SIG-M5 treated with dmso at 0.1 percent for 504 hours (cell line): Measurements from ENCODE around the gene TANGO6.
A peak's percentile ranks its signal among the peaks of the same experiment; 100 is the strongest.

Experiments
- DNase-seq: peaks from one replicate; lab custom pipeline; 2025; ENCODE audit not compliant: unreplicated experiment; lab: John Stamatoyannopoulos, UW

TANGO6 gene

DNA sequence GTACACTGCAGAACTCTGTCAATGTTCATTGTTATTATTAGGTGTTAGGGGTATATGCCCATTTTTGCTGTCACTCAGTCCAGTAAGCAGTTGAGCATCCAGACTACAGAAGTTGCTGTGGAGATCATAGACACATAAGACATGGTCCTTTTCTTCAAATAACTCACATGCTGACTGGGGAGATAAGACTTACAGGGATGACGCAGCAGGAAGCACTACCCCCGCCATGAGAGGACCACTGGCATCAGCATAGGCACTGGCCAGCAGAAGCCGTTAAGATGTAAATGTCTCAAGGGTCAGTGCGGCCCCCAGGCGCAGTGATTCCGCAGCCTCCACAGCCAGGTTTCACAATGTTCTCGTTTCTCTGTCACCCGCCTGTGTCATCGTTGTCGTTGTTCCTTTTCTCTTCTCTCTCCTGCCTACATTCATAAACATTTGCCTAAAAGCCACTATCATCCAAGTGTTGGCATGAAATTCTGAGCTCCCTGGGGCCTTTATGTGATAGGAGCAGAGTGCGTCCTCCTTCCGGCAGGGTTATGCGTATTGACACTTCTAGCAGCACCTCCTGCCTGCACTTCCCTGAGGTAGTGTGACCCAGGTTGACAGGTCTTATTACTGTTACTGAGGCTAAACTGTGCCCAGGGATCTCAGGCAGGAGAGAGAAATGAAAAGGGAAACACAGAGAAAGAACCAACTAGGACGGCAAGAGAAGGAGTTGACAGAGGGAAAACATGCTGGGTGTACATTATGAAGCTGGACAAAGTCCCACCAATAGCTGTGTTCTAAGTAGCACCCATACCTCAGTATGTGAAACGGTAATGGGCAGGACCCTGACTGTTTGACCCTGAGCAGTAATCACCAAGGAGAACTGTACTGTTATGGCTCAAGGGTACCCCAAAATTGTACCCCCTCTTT lies 17.9 kb downstream of the TANGO6 start:
- no peak for DNase-seq

DNA sequence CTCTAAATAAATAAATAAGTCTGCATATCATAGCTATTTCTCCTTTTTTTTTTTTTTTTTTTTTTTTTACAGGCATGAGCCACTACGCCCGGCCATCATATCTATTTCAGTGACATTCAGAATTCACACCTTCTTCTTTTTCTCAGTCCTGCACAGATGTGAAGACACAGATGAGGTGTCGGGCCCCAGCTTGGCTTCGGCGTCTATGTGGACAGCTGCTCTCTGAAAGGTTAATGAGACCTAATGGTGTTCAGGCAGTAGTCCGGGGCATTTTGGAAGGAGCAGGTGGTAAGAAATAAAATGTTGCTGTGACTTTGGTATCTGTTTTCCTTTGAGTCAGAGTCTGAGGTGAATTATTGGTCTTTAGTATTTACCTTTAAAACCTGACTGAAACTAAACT lies 23.6 kb downstream of the TANGO6 start:
- DNase-seq = no peak

DNA sequence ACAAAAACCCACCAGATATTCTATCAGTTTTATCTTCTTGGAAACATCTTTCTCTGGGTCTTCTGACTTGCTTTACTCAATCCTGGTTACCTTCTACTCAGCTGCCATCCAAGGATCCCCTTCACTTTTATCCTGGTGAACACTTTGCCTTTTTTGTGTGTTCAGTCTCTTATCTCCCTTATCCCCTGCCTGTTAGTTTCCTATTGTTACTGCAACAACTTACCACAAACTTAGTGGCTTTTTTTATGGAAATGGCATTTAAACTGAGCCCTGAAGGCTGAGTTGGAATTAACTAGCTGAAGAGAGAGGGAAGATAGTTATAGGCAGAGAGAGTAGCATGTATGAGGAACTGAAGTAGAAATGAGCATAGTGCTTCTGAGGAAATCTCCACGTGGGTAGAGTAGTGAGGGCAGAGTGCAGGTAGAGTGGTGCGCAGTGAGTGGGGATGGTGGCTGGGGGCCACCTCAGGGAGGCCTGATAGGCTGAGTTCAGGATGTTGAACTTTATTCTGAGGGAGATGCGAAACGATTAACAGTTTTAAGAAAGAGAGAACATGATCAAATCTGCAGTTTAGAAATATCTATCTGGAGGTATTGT lies 26.3 kb downstream of the TANGO6 start:
- DNase-seq = no peak

DNA sequence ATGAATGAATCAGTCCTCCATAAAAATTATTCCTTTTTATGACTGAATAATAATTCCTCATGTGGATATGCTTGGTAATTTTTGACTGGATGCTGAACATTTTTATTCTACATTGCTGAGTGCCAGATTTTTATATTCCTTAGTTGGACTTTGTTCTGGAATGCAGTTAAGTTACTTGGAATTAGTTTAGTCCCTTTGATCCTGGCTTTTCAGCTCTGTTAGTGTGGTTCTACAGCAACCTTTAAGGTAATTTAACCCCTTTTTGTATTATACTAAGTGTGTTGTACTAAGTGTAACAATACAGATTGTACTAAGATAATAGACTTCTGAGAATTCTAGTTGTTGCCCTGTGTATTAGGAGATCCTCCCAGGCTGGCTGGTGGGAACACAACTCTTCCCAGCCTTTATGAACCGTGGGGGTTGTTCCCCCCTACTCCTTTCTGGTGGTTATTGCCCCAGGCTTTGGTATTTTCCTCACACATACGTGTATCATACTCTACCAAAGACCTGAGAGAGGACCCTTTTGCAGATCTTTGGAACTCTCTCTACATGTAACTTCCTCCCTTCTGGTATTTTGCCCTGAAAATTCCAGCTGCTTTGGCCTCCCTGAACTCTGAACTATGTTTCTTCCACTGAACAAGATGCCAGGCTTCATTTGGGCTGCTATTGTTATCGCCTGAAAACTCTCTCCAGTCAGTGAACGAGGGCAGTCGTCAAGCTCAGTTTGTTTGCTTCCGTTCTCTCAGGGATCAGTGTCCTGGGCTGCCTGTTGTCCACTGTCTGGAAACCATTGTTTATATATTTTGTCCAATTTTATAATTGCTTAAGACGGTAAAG lies 30.5 kb downstream of the TANGO6 start:
- no peak for DNase-seq

DNA sequence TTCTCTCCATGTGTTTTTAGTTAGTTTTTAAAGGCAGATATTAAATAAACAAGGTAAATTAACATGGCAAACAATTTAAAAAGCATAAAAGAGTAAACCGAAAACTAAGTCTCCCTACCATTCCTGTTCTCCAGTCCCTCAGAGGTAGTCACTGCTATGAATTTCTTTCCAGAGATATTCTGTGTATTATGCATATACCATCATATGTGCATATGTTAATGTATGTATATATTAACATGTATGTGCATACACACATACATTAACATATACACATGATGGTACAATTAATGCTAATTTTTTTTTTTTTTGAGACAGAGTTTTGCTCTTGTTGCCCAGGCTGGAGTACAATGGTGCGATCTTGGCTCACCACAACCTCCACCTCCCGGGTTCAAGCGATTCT lies 32.5 kb downstream of the TANGO6 start:
- no peak for DNase-seq

DNA sequence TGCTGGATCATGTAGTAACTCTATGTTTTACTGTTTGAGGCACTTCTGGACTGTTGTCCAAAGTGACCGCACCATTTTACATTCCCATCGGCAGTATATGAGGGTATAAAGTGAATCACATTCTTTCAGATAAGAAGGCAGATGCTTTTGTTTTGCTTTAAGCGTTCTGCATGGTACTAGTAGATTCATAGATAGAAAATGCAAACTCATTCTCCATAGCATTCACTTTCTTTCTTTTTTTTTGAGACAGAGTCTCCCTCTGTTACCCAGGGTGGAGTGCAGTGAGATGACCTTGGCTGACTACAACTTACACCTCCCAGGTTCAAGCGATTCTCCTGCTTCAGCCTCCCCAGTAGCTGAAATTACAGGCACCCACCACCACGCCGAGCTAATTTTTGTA lies 40.4 kb downstream of the TANGO6 start:
- DNase-seq = no peak

DNA sequence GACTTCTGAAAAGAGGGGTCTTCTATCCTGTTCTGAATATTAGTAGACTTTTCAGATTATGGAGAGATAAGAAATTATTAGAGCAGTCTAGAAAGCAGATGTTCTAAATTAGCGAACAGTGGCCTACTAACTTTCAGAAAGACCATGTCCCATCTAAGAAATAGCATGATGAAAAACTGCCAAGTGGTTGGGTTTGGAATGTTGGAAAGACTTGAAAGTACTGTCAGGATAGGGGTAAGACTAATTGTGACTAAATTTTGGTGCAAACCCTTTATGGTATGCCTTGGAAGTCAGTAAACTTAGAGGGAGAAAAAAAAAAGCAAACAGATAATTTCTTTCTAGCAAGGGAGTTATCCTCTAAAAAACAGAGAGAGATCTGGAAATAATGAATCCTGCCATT lies 41.1 kb downstream of the TANGO6 start:
- no peak for DNase-seq

DNA sequence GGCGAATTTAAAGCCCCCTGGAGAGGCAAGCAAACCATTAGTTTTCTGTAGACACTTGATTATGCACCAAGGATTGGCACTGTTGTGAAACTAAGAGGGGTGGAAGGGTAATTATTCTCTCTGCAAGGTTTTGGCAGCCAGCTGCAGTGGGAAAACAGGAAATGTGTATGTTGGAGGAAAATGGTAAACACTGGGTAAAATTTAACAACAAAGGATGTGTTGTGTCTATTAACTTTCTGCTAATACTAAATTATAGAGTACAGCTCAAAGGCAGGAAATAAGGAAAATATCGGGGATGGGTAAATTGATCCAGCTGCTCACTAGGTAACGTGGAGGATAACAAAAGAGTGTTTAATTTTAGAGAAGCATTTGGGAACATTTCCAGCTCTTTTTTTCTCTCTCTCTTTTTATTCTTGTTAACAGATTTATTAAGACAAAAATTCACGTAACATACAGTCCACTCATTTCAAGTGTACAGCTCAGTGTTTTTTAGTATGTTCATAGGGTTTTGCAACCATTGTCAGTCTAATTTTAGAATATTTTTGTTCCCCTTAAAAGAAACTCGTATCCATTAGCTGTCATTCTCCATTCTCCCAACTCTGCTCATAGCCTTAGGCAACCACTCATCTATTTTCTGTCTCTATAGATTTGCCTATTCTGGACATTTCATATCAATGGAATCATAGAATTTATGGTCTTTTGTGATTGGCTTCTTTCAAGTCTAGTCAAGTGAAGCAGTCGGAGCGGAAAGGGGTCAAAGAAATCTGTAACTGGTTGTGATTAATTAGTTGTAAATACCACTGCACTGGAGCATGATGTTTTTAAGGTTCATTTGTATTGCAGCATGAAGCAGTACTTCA lies 41.8 kb downstream of the TANGO6 start:
- peak; percentile 4 for DNase-seq

DNA sequence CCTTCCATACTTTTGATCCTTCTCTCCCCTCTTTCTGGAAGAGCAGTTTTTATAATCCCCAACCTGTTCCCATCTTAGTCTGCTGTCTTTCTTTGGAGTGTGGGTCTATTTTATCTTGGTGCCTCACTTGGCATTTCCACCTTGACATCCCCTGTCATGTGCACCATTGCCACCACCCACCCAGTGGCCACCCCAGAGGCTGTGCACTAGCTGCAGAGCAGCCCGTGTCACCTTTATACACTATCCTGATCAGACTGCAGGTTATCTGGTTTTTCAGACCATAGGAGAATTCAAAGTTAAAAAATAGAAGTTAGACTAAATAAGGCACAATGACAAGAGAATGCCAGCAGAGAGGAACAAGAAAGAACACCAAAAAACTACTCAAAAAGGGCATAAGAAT lies 43.8 kb downstream of the TANGO6 start:
- DNase-seq = no peak

DNA sequence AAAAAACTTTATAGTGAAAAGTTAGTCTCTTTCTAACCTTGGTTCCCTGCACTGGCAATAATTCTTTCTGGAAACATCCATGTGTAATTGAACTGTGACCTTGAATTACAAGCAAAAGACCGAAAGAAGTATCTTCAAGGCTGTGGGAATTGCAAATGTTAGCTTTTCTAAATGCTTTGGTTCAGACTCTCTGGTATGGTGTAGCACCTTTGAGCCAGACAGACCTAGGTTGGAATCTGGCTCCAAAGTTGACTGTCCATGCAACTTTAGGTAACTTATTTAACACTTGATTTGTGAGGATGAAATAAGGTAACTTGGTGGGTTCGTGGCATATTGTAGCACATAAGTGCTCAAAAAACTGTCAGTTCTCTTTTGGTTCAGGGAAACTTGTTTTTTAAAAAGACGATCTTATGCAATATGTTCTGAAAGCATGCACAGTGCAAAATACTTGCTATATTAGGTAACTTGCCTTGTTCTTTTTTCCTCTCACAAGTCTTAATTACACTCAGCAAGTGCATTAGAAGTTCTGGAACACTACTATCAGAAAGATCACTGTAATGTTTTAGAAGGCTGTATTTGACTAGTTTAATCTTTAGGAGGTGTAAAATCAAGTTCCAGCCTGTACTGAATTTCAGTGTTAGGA lies 46.3 kb downstream of the TANGO6 start:
- DNase-seq = peak; percentile 50

DNA sequence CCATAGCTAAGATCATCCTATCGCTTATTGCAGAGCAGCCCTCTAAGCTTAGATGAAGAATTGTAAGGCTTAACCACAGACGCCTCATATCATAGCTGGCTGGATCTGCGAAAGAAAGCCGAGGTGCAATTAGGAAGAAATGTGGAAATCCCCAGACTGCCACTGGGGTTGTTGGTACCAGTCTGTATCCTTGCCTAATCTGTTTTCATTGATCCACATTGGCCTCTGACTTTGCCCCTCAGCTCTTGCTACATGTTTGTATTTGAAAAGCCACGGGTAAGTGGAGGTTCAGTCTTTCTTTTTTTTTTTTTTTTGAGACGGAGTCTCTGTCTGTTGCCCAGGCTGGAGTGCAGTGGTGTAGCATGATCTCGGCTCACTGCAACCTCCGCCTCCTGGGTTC lies 48.9 kb downstream of the TANGO6 start:
- DNase-seq = no peak

DNA sequence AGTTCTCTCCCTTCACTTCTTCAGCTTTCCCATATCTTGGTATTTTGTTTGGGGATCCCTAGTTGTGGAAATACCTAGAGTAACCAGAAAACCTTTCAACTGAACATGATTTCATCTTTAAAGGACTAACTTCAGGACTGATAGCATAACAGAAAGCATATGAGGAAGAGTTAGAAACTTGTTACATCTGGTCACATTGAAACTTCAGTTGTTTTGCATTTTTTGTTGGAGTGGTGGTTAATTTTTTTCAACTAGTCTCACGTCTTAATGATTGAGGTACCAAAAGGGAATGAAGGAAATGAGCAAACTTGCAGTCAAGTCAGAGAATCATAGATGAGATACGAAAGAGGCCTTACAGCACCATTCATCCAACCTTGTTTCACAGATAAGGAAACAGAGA lies 49.6 kb downstream of the TANGO6 start:
- DNase-seq = no peak

DNA sequence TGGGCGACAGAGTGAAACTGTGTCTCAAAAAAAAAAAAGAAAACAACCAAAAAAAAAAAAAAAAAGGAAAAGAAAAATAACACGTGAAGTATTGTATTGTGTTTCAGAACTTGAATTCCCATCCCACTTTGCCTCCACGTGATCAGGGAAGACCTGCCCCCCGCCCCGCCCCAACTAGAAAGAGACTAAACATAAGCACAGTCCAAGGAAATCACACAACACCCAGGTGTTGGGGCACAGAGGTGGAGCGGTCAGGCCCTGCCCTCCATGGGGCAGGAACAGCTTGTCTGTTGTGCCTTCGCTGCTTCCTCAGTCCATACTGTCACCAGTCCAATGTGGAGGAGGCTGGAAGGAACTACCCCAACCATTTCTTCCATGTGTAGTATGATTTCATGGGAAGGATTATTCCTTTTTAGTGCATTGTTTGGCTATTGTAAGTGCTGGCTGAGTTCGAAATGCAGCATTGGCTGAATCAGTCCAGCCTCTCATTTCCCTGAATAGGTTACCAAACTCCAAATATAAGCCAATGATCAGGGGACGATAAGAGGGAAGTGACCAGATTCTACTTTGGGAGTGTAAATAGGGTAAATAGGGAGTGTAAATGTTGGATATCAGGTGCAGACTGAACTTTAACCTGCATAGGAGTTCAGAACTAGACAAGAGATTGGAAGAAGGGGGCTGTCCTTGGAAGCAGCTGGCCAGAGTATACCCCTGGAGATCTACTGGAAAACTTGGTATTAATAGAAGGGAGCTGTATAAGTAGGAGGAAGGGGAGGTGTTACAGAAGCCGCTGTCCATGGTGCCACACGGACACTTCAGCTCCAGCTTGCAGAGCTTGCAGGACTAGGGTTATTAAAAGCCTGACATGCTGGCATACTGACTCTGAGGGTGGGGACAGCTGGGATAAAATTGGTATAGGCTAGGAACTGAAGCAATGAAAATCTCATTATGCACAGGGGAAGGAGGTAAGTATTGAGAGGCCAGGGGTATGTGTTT lies 50.7 kb downstream of the TANGO6 start:
- peak; percentile 0 for DNase-seq

DNA sequence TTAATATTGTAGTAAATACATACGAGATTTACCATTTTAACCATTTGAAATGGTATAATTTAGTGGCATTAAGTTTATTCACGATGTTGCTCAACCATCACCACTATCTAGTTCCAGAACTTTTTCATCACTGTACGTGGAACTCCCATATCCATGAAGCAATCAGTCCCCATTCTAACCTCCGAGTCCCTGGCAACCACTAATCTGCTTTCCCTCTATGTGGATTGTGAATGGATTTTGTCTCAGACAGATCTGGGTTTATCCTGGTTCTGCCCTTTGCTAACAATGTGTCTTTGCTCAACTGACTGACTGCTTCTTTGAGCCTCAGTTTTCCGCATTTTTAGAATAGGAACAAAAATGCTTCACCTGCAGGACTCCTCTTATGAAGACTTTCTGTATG lies 51.4 kb downstream of the TANGO6 start:
- no peak for DNase-seq

DNA sequence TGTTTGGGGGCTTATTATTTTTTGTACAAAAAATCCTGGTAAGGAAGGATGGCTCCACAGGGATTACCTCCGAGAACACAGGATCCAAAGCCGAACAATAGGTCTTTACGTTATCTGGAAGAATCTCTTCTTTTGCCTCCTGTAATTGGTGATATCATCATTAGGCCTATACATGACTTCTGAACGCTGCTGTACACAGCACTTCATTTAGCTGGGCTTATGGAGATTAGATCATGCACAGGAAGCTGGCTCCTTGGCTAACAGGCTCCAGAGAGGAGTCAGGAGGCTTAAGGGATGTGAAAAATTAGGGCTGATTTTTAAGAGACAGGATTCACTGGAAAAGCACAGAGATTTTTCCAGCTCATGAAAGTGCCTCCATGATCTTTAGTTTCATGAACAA lies 54.7 kb downstream of the TANGO6 start:
- no peak for DNase-seq

DNA sequence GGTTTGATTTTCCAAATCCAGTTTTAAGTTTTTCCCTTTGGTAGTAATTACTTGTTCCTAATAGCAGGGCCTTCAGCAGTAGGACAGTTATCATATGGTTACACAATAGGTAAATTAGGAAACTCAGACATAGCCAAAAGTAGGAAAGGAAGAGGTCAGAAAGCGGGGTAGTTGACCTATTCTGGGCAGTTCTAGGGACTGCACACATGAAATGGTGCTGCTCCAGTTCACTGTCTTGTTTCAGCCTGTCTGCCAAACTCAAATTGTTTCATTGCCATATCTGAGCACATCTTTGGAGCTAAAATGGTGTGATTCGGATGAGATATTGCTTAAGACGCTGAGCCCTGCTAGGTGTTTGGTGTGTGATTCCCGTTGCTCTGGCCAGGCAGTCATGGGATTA lies 56.7 kb downstream of the TANGO6 start:
- DNase-seq = peak; percentile 2

DNA sequence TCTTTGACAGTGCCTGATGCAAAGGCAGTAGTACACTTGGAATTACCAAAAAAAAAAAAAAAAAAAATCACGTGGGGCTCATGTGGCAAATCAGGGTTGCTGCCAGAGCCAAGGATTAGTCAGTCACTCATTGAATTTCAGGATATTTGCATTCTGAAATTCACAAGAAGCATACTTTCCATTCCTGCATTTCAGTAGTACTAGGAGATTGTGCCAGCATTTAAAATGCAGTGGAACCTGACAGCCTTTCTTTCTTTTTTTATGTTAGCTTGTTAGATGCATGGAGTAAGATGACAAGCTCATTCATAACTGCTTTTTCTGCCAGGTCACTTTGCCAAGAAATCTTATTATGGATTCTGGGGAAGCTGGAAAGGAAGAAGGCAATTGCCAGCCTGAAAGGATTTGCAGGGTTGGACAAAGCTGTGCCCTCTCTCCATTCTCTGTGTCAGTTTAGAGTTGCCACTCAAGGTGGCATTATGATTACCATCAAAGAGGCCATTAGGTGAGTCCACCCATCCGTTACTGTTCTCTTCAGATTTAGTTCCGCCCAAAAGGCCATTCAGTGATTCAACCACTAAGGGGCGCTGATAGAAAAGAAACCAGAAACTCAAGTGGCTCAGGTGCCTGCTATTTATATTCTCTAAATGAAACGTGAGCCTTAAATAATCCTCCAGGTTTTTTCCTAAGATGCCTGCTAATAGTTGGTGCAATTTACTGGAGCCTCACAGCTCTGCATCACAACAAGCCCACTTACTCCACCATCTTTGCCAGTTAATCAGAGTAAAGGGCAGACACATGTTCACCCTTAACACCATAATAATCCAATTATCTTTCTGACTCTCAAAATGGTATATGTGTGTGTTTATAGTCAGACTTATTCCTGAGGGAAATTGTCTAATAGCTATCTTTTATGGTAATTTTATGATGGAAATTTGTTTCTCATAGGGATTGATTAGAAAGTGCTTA lies 59.0 kb downstream of the TANGO6 start:
- DNase-seq = peak; percentile 37

DNA sequence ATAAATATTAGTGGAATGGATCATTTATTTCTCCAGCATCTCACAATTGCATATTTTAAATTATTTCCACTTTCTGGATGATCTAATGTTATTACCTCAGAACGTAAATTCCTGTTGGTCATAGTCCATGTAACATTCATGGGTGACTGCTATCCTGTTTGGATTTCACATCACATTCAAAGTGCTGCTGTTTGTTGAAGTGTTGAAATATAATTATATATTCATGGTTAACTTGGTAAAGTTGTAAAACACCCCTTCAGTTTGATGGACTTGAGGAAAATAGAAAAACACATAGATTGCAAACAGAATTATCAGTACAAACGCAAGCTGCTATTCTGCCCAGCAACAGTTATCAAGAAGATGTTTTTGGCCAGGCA lies 59.6 kb downstream of the TANGO6 start:
- no peak for DNase-seq
